Uterus (tissue), 4 donors: ENCODE data around the gene TCF12. TPM values are rescaled to one million over a fixed set of nuclear protein-coding genes. Genes with fewer than 3 reads are reported as not detected.

Experiments
- DNase-seq, 2 donors: peaks; one replicate each; pipeline ENCODE4 v3.0.0-alpha.2; 2019 to 2020
- H3K27ac ChIP-seq, 2 donors: fragments of 200-600 bp; sonication (generic); 1 replicate in 1 of 2; 2 replicates in 1 of 2; pipeline ENCODE4 v1.5.1; 2016 to 2018
- H3K27me3 ChIP-seq, 2 donors: fragments of 200-600 bp; sonication (generic); one replicate each; pipeline ENCODE4 v1.5.1; 2018 to 2019; ENCODE audit warnings: control low read depth in 1 of 2
- H3K36me3 ChIP-seq, 2 donors: fragments of 200-600 bp; sonication (generic); one replicate each; pipeline ENCODE4 v1.5.1; 2019; ENCODE audit warnings: control low read depth in 1 of 2
- H3K4me1 ChIP-seq, 2 donors: fragments of 200-600 bp; sonication (generic); one replicate each; pipeline ENCODE4 v1.5.1; 2018 to 2019; ENCODE audit warnings: control low read depth in 1 of 2
- H3K4me3 ChIP-seq, 2 donors: fragments of 200-600 bp; sonication (generic); 1 replicate in 1 of 2; 2 replicates in 1 of 2; pipeline ENCODE4 v1.5.1; 2018 to 2019; ENCODE audit warnings: mild to moderate bottlenecking in 1 of 2
- H3K9me3 ChIP-seq, 2 donors: fragments of 200-600 bp; sonication (generic); one replicate each; pipeline ENCODE4 v1.5.1; 2019; ENCODE audit warnings: control low read depth in 1 of 2
- CTCF ChIP-seq, 4 experiments: fragments of 200-600 bp in 2 of 4; fragments of 450-650 bp in 2 of 4; sonication (generic) in 2 of 4; IDR thresholded peaks; one replicate each; pipeline ENCODE4 v1.5.1; 2016 to 2019; ENCODE audit warnings: antibody characterized with exemption in 4 of 4, mild to moderate bottlenecking in 2 of 4, moderate library complexity in 1 of 4
- POLR2A ChIP-seq, 2 donors: fragments of 450-650 bp; IDR thresholded peaks; one replicate each; pipeline ENCODE4 v1.6.1; 2016; ENCODE audit warnings: antibody characterized with exemption in 2 of 2, mild to moderate bottlenecking in 1 of 2, moderate library complexity in 1 of 2
- intact Hi-C: fragments of 100-400 bp; cut with DNase I; formaldehyde crosslinking; loops from one replicate; pipeline ENCODE4 v1.15.1; 2023; ENCODE audit warnings: low total_unique reads
- total RNA-seq, 4 donors: library from RNA; depleted of rRNA in 3 of 4; stranded (reverse); fragments of >200 nt in 3 of 4; gene quantifications; one replicate each; pipeline versions ENCODE4 v1.1.0 to v1.2.4, GENCODE V29; 2014 to 2023
- donor health status: DM: yes; HTN: yes; CAD: no.

TCF12 gene
- total RNA-seq, 4 donors from 2014 or later: 109 to 361 (median 196) TPM

DNA sequence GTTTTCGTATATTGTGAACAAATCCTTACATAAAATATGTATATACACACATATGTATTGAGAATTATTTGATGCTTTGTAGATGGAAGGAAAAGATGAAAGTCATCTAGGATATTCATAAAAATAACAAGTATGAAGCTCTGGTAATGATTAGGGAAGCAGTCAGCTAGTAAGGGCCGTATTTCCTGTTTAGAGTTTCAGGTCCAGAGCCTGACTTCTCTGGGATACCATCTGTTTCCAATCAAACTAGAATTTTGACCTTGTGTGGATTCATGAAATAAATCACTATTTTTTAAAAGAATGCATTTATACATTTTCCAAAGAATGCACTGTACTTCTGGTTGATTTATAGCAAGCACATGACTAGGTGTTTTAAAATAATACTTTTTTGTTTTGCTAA, 301.8 kb downstream of the TCF12 start:
- intact Hi-C loops: no loop called here
- H3K9me3 ChIP-seq: no peaks in the 10 kb centered on the region
- no peaks in the 10 kb centered on the region for H3K27me3 ChIP-seq
- no peak overlapping the region for H3K4me3 ChIP-seq
- H3K4me1 ChIP-seq: peaks cover 0 to 22% of the 10 kb centered on the region in 2 donors
- peak overlapping the region in 1 of 2 donors; percentile 28 for H3K27ac ChIP-seq
- no peaks in the 10 kb centered on the region for H3K36me3 ChIP-seq
- TF ChIP-seq CTCF (IDR thresholded peaks at IDR 0.05) (no peak), POLR2A (IDR thresholded peaks at IDR 0.05) (no peak)
- no peak for DNase-seq

DNA sequence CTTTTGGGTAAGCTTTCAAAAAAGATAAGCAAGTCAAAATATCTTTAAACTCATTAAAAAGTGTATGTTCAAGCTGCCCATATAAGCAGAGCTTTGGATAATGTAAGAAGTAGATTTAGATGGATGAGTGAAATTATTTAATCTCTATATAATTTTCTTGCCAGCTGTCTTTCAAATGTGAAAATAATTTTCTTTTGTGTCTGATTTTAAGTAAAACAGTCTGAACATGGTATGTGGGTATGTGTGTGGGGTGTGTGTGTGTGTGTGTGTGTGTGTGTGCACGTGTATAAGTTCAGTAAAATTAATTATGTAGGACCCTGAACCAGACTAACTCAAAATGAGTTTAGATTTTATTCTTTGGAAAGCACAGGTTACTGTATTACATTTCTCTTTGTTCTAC, 302.7 kb downstream of the TCF12 start:
- Histone ChIP-seq H3K36me3 (no peaks in the 10 kb centered on the region), H3K27ac (no peak overlapping the region), H3K27me3 (no peaks in the 10 kb centered on the region), H3K9me3 (no peaks in the 10 kb centered on the region), H3K4me1 (peaks cover 0 to 14% of the 10 kb centered on the region in 2 donors), H3K4me3 (no peak overlapping the region)
- TF ChIP-seq POLR2A (IDR thresholded peaks at IDR 0.05) (no peak), CTCF (IDR thresholded peaks at IDR 0.05) (no peak)
- no peak for DNase-seq
- intact Hi-C loops: no loop called here

- no peak overlapping the region for H3K4me3 ChIP-seq
- TF ChIP-seq POLR2A (IDR thresholded peaks at IDR 0.05) (no peak), CTCF (IDR thresholded peaks at IDR 0.05) (no peak)
- H3K36me3 ChIP-seq: no peaks in the 10 kb centered on the region
- DNase-seq: no peak
- H3K4me1 ChIP-seq: peaks cover 0 to 10% of the 10 kb centered on the region in 2 donors
- no peak overlapping the region for H3K27ac ChIP-seq
- H3K27me3 ChIP-seq: no peaks in the 10 kb centered on the region
- no peaks in the 10 kb centered on the region for H3K9me3 ChIP-seq
- intact Hi-C loops: no loop called here
These were observed 304.9 kb downstream of the TCF12 start for GRCh38 chr15:57223345-57223744.

DNA sequence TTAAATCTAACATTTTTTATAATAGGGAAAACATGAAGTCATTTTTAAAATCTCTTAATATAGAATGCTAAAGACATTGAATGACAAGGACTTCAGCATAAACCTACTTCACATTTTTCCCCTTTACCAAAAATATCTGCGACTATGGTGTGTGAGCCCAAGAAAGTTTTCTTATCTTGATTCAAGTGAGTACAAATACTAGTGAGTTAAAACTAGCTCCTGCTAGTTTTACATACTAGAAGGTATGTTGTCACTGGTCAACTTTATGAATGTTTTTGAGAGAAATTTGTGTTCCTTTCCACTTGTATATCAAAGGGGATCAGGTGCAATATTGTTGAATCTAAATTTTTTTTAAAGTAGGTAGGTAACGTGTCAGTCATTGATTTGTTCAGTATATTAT, 305.4 kb downstream of the TCF12 start:
- Histone ChIP-seq H3K27me3 (no peaks in the 10 kb centered on the region), H3K4me1 (peaks cover 0 to 12% of the 10 kb centered on the region in 2 donors), H3K4me3 (no peak overlapping the region), H3K36me3 (no peaks in the 10 kb centered on the region), H3K27ac (no peak overlapping the region), H3K9me3 (no peaks in the 10 kb centered on the region)
- intact Hi-C loops: no loop called here
- DNase-seq: no peak
- no peak for TF ChIP-seq POLR2A (IDR thresholded peaks at IDR 0.05)
- TF ChIP-seq CTCF (IDR thresholded peaks at IDR 0.05): no peak

- Histone ChIP-seq H3K4me3 (no peak overlapping the region), H3K4me1 (peaks cover 0 to 13% of the 10 kb centered on the region in 2 donors), H3K9me3 (no peaks in the 10 kb centered on the region), H3K36me3 (no peaks in the 10 kb centered on the region), H3K27me3 (no peaks in the 10 kb centered on the region), H3K27ac (no peak overlapping the region)
- TF ChIP-seq POLR2A (IDR thresholded peaks at IDR 0.05): no peak
- no peak for TF ChIP-seq CTCF (IDR thresholded peaks at IDR 0.05)
- intact Hi-C loops: no loop called here
- no peak for DNase-seq
These were observed 306.2 kb downstream of the TCF12 start for GRCh38 chr15:57224664-57225063.
